Putamen (tissue), 1 donor: Measurements from ENCODE around the gene HCN2.
"Not testable (repeated sequence)": the region's sequence is repeated elsewhere in the genome, so short reads cannot be mapped to it uniquely, and the experiment has no call there.

Experiments used
- DNase-seq: peaks from one replicate; pipeline ENCODE4 v3.0.0-alpha.2; 2016; ENCODE audit warnings: low spot score

Gene HCN2

GRCh38 chr19:585146-585545 is 4.5 kb upstream of the HCN2 start:
- DNase-seq = not testable (repeated sequence)

DNA sequence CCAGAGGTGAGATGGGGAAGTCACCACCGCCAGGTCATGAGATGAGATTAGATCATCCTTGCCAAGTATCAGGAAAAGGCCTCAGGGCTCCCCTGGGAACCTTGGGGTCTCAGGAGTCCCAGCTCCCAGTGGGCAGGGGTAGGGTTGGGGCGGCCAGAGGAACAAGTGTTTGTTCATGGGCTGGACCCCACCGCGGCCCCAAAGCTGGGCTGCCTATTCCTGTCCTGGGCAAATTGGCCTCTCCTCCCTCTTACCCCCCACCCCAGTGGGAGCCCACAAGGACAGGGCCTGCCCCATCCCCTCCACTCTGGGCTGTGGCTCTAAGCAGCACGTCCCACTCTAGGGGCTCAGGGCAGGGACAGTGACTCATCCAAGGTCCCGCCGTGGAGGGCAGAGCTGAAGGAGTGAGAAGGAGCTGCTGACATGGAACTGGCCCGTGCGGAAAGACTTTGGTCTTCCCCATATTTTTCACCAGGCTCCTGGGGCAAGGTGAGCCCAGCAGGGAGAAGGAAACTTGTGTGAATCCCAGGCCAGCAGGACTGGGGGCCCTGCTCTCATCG is 4.0 kb upstream of the HCN2 start:
- DNase-seq = no peak

- DNase-seq = peak; percentile 93
Observed at GRCh38 chr19:588093-588740, 1.5 kb upstream of the HCN2 start.

DNA sequence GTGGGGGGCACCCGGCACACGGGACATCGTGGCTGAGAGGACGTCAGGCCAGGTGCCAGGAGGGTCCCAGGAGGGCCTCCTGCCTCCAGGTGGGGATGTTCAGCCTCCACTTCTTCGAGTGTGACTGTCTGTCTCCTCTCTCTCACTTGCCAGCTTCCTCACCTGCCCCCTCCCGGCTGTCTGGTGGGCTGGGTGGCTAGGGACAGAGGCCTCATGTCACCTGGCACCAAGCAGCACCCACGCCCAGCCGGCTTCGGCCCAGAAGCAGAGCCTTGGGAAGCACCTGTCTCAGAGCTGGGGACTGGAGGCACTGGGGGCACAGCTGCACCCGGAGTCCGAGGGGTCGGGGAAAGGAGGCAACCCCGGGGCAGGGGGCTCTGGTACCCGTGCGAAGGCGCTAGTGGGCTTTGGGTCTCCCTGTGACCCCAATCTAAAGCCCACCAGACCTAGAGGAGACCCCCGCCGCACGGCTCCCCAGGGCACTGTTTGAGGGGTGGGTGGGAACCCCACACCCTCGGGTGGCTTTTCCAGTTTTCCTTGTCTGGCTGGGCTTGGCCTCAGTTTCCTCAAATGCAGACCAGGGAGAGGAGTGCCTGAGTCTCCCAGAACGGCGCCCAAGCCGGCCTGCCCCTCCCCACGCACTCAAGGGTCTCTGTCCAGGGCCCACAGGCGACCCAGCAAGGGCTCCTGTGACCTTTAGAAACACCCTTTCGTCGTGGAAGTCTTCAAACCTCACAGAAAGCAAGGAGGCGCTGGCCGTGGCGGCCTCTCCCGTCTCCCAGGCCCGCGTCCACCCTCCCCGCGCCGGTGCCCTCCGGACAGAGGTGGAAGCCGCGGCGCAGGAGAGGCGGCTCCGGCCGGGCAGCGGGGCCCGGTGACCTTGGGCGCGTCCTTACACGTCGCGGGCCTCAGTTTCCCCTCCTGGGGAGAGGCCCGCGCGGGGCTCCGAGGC is 664 bp upstream of the HCN2 start:
- DNase-seq = no peak

- no peak for DNase-seq
Observed at GRCh38 chr19:590396-590745, 690 bp downstream of the HCN2 start.

GRCh38 chr19:590750-591098 is 1.0 kb downstream of the HCN2 start:
- no peak for DNase-seq

DNA sequence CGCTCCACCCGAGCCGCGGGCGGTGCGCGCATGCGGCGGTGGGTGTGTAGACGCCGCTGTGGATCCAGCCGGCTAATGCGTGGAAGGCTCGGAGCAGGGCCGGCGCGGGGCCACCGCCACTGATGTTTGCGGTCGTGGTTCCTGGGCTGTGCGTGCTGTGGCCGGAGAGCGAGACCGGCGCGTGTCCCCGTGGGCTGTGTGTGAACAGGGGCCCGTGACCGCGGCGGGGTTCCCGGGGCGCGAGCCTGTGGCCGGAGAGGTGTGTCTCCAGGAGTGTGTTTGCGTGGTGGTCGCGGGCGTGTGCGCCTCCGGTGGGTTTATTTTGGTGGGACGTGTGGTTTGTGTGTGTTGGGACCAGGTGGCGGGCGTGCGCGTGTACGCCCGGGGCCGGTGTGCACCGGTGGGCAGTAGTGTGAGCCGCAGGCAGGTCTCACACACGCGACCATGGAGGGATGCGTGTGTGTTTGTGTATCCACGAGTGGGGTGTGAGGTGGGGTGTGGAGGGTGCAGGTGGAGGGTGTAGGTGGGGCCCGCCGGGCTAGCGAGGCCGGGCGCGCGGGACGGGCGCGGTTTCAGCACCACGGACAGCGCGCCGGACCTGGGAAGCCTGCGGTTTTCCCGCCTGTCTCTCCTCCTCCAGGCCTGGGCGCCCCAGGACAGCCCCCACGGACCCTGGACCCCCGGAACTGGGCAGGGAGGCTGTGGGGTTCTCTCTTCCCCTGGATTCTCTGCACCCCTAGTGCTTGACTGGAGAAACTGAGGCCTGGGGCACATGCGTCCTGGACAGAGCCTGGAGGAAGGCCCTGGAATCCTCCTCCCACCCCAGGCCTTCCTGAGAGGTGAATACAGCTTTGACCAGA is 1.6 kb downstream of the HCN2 start:
- DNase-seq = no peak

GRCh38 chr19:592101-592500 is 2.4 kb downstream of the HCN2 start:
- DNase-seq = no peak

GRCh38 chr19:593055-593454 is 3.4 kb downstream of the HCN2 start:
- DNase-seq = no peak

DNA sequence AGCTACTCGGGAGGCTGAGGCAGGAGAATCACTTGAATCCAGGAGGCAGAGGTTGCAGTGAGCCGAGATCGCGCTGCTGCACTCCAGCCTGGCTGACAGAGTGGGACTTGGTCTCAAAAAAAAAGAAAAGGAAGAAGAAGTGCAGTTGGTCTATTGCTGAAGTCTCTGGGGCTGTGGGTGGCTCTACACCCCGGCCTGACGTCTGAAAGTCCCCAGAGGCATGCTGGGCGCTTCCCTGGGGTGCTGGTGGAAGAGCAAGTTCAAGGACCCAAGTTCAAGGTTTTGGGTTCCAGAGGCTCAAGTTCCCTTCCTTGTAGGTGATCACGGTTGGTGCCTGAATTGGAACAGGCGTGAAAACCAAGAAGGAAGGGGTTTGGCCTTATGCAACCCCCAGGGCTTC is 3.8 kb downstream of the HCN2 start:
- DNase-seq = no peak

DNA sequence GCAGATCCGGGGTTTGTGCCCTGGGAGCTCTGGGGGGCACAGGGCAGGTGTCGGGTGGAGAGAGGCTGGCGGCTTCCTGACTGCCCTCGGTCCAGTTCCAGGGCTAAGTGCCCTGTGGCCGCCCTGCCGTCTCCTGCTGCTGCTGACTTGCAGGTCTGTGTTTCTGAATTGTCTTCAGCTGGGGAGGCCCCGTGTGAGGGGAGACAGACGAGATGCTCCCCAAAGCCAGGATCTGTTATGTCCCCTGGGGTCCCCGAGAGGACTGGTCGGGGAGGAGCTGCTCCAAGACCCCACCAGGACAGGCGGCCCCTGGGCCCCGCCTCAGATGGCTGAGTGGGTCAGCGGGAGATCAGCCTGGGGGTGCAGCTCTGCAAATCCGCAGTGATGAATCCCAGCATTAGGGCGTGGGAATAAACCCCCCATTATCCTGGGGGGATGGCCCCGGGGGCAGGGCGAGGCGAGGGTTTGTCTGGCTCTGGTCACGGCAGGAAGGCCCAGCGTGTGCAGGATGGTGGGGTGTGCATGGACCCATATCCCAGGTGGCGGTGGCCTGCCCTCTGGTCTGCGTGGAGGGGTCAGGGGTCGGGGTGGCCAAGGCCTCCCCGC is 4.7 kb downstream of the HCN2 start:
- DNase-seq = no peak

GRCh38 chr19:595326-596262 is 5.9 kb downstream of the HCN2 start:
- no peak for DNase-seq

DNA sequence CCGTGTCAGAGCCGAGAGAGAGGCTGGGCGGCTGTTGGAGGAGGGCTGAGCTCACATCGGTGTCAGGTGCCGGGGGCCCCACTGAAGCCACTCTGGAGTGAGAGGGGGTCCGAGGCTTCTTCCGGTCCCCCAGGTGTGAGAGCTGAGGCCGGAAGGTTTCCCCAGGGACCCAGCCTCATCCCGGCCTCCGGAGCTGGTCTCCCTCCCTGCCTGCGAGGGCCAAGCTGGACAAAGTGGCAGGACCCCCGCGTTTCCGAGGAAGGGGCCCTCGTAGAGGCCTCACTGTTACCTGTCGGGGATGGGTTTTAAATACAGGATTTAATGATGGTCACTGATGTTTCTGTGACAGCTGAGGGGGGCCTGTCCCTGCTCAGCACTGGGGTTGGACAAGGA is 6.6 kb downstream of the HCN2 start:
- no peak for DNase-seq

- DNase-seq = no peak
Observed at GRCh38 chr19:597406-598315, 8.0 kb downstream of the HCN2 start.

- DNase-seq = no peak
Observed at GRCh38 chr19:601310-601709, 11.6 kb downstream of the HCN2 start.

GRCh38 chr19:601790-602189 is 12.1 kb downstream of the HCN2 start:
- no peak for DNase-seq

DNA sequence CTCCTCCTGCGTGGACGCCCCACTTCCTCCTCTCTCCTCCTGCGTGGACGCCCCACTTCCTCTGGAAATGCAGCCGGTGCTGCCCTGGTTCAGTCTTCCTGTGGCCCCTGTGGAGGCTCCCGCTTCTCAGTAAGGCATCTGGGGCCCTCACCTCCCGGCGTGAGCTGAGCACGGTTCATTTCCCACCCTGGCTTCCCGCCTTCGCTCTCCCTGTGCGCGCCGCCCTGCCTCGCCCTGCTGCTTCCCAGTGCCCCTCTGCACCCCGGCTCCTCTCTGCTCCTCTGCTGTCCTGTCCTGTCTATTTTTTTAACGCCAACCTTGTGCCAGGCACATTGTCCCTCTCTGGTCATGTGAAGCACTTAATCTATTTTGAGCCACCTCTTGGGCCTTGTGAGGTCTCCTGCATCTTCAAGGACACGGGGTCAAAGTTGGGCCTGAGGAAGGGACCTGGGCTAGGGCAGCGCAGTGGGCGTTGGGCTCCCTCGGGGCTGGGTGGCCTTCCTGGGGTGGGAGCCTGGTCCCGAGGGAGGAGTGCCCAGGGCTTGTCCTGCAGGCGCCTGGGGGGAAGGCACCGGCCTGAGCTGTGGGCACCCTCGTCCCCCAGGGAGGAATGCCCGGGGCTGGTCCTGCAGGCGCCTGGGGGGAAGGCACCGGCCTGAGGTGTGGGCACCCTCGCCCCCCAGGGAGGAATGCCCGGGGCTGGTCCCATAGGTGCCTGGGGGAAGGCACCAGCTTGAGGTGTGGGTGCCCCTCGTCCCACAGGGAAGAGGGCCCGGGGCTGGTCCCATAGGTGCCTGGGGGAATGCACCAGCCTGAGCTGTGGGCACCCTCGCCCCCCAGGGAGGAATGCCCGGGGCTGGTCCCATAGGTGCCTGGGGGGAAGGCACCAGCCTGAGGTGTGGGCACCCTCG is 13.0 kb downstream of the HCN2 start:
- no peak for DNase-seq

DNA sequence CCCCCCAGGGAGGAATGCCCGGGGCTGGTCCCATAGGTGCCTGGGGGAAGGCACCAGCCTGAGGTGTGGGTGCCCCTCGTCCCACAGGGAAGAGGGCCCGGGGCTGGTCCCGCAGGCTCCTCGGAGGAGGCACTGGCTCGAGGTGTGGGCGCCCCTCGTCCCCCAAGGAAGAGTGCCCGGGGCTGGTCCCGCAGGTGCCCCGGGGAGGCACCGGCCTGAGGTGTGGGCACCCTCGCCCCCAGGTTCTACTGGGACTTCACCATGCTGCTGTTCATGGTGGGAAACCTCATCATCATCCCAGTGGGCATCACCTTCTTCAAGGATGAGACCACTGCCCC is 13.6 kb downstream of the HCN2 start:
- DNase-seq = not testable (repeated sequence)

DNA sequence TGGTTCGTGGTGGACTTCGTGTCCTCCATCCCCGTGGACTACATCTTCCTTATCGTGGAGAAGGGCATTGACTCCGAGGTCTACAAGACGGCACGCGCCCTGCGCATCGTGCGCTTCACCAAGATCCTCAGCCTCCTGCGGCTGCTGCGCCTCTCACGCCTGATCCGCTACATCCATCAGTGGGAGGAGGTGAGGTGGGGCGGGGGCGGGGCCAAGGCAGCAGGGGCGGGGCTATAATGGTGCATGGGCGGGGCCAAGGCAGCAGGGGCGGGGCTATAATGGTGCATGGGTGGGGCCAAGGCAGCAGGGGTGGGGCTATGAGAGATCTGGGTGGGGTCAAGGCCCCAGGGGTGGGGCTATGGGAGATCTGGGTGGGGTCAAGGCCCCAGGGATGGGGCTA is 14.1 kb downstream of the HCN2 start:
- DNase-seq = not testable (repeated sequence)
